ENCODE data around the gene BSND.

BSND gene

DNA sequence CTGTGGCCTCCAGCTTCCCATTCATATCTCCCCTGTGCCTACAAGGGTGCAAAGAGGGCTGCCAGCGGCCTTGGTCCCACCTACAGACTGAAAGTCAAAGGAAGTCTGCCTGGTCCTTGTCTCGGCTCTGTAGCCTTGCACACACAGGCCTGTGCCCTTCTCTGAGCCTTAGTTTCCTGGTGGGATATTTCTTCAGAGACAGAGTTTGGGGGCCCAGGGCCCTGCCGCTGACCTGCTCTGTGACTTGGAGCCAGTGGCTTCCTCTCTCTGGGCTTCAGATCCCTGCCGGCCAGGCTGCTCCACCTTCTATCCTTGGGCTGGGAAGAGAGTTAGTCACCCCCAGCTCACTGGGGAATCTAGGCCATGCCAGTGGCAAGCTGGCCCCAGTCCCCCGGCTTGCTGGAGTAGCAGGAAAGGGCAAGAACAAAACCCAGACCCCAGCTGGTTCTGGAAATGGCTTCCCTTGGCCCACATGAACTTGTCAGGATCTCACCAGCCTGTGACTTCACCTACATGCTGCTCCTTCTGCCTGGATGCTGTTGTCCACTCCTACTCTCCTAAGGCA, 19.3 kb upstream of the BSND start:
- no peak for DNase-seq (ENCODE audit: low read depth)
- TF ChIP-seq, protein P1, sequence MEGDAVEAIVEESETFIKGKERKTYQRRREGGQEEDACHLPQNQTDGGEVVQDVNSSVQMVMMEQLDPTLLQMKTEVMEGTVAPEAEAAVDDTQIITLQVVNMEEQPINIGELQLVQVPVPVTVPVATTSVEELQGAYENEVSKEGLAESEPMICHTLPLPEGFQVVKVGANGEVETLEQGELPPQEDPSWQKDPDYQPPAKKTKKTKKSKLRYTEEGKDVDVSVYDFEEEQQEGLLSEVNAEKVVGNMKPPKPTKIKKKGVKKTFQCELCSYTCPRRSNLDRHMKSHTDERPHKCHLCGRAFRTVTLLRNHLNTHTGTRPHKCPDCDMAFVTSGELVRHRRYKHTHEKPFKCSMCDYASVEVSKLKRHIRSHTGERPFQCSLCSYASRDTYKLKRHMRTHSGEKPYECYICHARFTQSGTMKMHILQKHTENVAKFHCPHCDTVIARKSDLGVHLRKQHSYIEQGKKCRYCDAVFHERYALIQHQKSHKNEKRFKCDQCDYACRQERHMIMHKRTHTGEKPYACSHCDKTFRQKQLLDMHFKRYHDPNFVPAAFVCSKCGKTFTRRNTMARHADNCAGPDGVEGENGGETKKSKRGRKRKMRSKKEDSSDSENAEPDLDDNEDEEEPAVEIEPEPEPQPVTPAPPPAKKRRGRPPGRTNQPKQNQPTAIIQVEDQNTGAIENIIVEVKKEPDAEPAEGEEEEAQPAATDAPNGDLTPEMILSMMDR (IDR thresholded peaks at IDR 0.05; ENCODE audit: low read depth, low read length, missing control alignments): no peak
- in situ Hi-C loops (cut with HindIII; ENCODE audit: low sequenced_read_pairs): no loop called here
- no peak overlapping the region for H3K4me3 ChIP-seq (ENCODE audit: low read depth, low read length)

DNA sequence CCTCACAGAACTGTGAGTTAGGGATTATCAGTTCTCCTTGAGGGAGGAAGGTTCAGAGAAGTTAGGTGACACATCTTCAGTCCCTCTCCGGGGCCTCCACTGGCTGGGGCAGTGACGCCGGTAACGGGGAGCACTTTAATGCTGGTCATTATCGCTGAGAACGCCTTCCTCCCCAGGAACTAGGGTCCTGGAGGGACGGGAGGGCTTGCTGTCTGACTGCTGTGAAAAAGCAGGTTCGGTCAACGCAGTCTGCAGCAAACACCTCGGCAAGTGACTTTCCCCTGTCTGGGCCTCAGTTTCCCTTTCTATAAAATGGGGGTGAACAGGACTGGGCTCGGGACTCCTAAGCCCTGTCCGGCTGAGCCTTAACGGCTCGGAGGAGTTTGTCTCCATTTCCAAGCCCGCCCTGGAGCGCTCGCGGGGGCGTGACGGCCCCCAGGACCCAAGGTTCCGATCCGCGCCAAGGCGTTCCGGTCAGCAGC, 18.6 kb upstream of the BSND start:
- TF ChIP-seq, protein P1 (IDR thresholded peaks at IDR 0.05; ENCODE audit: low read depth, low read length, missing control alignments): no peak
- peak overlapping the region; percentile 37 for H3K4me3 ChIP-seq (ENCODE audit: low read depth, low read length)
- in situ Hi-C loops (cut with HindIII; ENCODE audit: low sequenced_read_pairs): no loop called here
- no peak for DNase-seq (ENCODE audit: low read depth)

DNA sequence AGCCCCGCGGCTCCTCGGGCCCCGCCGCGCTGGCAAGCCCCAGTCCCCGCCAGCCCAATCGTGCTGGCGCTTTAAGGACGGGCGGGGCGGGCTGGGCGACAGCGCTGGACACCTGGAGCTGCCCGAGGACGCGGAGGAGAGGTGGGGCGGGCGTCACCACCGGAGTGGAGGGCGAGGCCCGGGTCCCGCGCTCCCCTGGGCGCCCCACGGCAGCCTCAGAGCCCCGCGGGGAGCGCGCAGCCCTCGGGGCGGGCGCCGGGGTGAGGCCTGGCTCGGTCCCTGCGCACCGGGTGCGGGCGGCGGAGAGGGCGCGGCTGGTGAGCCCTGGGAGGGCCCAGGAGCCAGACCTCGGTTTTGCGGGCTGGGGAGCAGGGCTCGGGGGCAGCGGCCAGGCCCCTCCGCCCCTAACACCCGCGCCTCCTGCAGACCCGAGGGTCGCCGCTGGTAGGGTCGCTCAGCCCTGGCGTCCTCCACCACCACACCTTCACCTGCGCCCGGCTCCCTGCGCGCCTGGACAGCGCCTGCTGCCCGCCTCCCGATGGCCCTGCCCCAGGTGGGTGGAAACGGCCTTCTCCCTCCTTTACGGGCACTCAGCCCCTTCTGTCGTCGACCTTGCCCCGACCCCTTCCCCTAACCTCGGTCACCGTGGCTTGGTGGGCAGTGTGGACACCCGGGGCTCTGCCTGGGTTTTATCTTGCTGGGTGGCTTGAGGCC, 18.0 kb upstream of the BSND start, which contains the start of gene TMEM61:
Gene TMEM61, plus strand, starts transcription at position 101 of the 714 bp plus-strand sequence. Its CDS starts 438 bp downstream, at position 539.
- TF ChIP-seq, protein P1 (IDR thresholded peaks at IDR 0.05; ENCODE audit: low read depth, low read length, missing control alignments): no peak
- in situ Hi-C loops (cut with HindIII; ENCODE audit: low sequenced_read_pairs): no loop called here
- DNase-seq (ENCODE audit: low read depth): no peak
- peak within 1 kb of the TSS; percentile 37 for H3K4me3 ChIP-seq (ENCODE audit: low read depth, low read length)

DNA sequence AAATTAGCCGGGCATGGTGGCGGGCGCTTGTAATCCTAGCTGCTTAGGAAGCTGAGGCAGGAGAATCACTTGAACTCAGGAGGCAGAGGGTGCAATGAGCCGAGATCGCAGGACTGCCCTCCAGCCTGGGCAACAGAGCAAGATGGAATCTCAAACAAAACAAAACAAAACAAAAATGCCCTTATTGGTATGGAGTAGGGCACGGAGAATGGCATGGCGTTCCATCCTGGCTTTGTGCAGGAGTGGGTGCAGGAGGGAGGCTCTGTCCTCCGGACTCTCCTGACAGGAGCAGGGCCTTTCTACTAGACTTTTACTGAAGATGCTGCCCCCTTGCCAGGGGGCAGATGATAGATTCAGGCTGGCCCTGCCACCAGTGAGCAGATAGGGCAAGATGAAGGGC, 17.3 kb upstream of the BSND start:
- in situ Hi-C loops (cut with HindIII; ENCODE audit: low sequenced_read_pairs): no loop called here
- no peak for DNase-seq (ENCODE audit: low read depth)
- TF ChIP-seq, protein P1 (IDR thresholded peaks at IDR 0.05; ENCODE audit: low read depth, low read length, missing control alignments): no peak
- no peak overlapping the region for H3K4me3 ChIP-seq (ENCODE audit: low read depth, low read length)

DNA sequence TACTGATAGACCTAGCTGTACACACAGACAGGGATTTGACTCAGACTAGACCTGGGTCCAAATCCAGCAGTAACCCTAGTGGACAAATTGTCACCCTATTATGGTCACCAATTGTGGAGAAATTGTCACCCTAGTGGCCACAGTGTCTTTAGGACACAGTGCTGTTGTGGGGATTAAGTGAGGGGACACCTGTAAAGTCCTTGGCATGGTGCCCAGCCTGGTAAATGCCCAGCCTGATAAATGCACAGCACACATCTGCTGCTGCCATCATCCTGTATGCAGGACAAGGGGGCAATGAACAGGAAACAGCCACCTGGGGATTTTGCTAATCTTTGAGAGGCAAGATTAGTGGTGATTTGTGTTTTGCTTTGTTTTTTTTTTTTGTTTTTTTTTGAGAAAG, 16.0 kb upstream of the BSND start:
- no peak for DNase-seq (ENCODE audit: low read depth)
- no peak overlapping the region for H3K4me3 ChIP-seq (ENCODE audit: low read depth, low read length)
- TF ChIP-seq, protein P1 (IDR thresholded peaks at IDR 0.05; ENCODE audit: low read depth, low read length, missing control alignments): no peak
- in situ Hi-C loops (cut with HindIII; ENCODE audit: low sequenced_read_pairs): no loop called here

DNA sequence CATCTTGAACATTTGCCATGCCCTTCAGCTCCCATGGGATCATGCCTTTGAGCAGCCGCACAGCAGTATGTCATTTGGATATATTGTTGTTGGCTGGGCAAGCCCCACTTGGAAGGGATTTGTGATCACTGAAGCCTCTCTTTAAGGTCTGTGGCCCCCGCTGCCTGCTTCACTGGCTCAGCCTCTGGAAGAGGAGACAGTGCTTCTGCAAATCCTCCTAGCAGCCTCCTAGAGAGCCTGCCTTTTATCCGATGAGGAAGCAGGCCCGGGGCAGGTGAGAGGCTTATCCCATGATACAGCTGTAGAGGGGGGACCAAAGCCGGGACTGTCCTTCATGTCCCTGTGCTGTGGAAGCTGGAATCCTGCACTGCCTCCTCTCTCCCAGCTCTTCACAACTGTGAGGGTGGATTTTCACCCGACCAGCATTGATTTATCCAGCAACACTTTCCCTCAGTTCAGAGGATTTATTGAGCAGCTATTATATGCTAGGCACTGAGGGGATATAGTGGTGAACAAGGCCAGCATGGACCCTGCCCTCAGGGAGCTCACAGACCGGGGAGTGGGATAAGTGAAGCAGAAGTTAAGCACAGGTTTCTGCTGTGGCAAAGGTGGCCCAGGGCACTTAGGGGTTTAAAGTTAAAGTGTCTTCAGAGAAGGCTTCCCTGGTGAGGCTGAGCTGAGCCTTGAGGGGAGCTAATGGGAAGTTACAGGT, 14.4 kb upstream of the BSND start:
- in situ Hi-C loops (cut with HindIII; ENCODE audit: low sequenced_read_pairs): no loop called here
- TF ChIP-seq, protein P1 (IDR thresholded peaks at IDR 0.05; ENCODE audit: low read depth, low read length, missing control alignments): no peak
- H3K4me3 ChIP-seq (ENCODE audit: low read depth, low read length): no peak overlapping the region
- DNase-seq (ENCODE audit: low read depth): no peak
